Sciatic nerve (tissue), 2 donors: Measurements from ENCODE around the gene STK32A. TPM values are rescaled to one million over a fixed set of nuclear protein-coding genes. Genes with fewer than 3 reads are reported as not detected.

Source experiments
- ATAC-seq: fragments of 200-7000 bp; cut with Tn5 transposase; one replicate; pipeline ENCODE4 v1.9.1; 2020; ENCODE audit warnings: mild to moderate bottlenecking, moderate library complexity
- DNase-seq: peaks from one replicate; pipeline ENCODE4 v3.0.0-alpha.2; 2020; ENCODE audit warnings: low spot score
- intact Hi-C: fragments of 100-400 bp; cut with DNase I; formaldehyde crosslinking; loops from one replicate; pipeline ENCODE4 v1.14.2; 2022
- total RNA-seq: library from RNA; stranded (reverse); fragmentation: NEBNext Ultra II Directional; extraction: Animal tissue kit (Norgen Biotek cat#: 25700); gene quantifications from one replicate; pipeline ENCODE4 v1.2.1, GENCODE V29; 2021
- donor health status: DM: no; HTN: no; CAD: no.
- donor health status: DM: no; HTN: no; CAD: no.

Gene STK32A
- total RNA-seq, 1 donor from 2014 or later = 29.1 TPM

- DNase-seq = no peak
- ATAC-seq = no peak
- intact Hi-C loops = no loop called here
Measured at GRCh38 chr5:147381555-147381954, 146.7 kb downstream of the STK32A start.

- intact Hi-C loops = no loop called here
- no peak for ATAC-seq
- no peak for DNase-seq
Measured at GRCh38 chr5:147382776-147383175, 147.9 kb downstream of the STK32A start.

- no peak for DNase-seq
- no peak for ATAC-seq
- intact Hi-C loops = no loop called here
Measured at GRCh38 chr5:147384346-147385193, 149.7 kb downstream of the STK32A start.

- DNase-seq (no peak), ATAC-seq (no peak)
- intact Hi-C loops = no loop called here
Measured at GRCh38 chr5:147387109-147387508, 152.3 kb downstream of the STK32A start.

- DNase-seq (no peak), ATAC-seq (no peak)
- intact Hi-C loops = no loop called here
Measured at GRCh38 chr5:147388184-147389108, 153.6 kb downstream of the STK32A start.

- ATAC-seq (no peak), DNase-seq (no peak)
- intact Hi-C loops = no loop called here
Measured at GRCh38 chr5:147390654-147391225, 155.9 kb downstream of the STK32A start.

GRCh38 chr5:147391781-147392180, 157.0 kb downstream of the STK32A start:
- ATAC-seq = no peak
- DNase-seq = peak; percentile 61
- intact Hi-C loops = no loop called here

GRCh38 chr5:147393874-147394672, 159.2 kb downstream of the STK32A start:
- intact Hi-C loops = no loop called here
- ATAC-seq (no peak), DNase-seq (no peak)

- intact Hi-C loops = no loop called here
- DNase-seq = peak; percentile 84
- peak; percentile 99 for ATAC-seq
Measured at GRCh38 chr5:147396070-147396823, 161.4 kb downstream of the STK32A start.

GRCh38 chr5:147397616-147398015, 162.8 kb downstream of the STK32A start:
- intact Hi-C loops = no loop called here
- no peak for DNase-seq
- ATAC-seq = no peak

GRCh38 chr5:147398860-147399259, 164.0 kb downstream of the STK32A start:
- DNase-seq (no peak), ATAC-seq (no peak)
- intact Hi-C loops = no loop called here

GRCh38 chr5:147400126-147400809, 165.4 kb downstream of the STK32A start:
- DNase-seq = no peak
- intact Hi-C loops = no loop called here

GRCh38 chr5:147400881-147401280, 166.1 kb downstream of the STK32A start:
- ATAC-seq = no peak
- intact Hi-C loops = no loop called here
- no peak for DNase-seq

More at GRCh38 chr5:147400126-147400809, 165.4 kb downstream of the STK32A start:
- no peak for ATAC-seq

GRCh38 chr5:147403651-147404640, 169.1 kb downstream of the STK32A start:
- intact Hi-C loops = no loop called here
- DNase-seq (peak; percentile 55), ATAC-seq (peak; percentile 86)

GRCh38 chr5:147404706-147405105, 169.9 kb downstream of the STK32A start:
- no peak for ATAC-seq
- intact Hi-C loops = no loop called here
- no peak for DNase-seq

GRCh38 chr5:147406636-147407035, 171.8 kb downstream of the STK32A start:
- ATAC-seq = no peak
- DNase-seq = no peak
- intact Hi-C loops = no loop called here
